Neural progenitor cell (in vitro differentiated cells): ENCODE measurements around the gene COG6. TPM values are rescaled to one million over a fixed set of nuclear protein-coding genes. Genes with fewer than 3 reads are reported as not detected.

Source experiments
- DNase-seq: peaks from one replicate; pipeline ENCODE4 v3.0.0-alpha.2; 2016; ENCODE audit warnings: low spot score
- H2AFZ ChIP-seq: fragments of 200-600 bp; sonication (generic); replicated peaks from 2 replicates; pipeline ENCODE4 v1.6.1; 2016; ENCODE audit warnings: antibody characterized with exemption
- H3F3A ChIP-seq: fragments of 200-600 bp; sonication (generic); 2 replicates; pipeline ENCODE4 v1.6.1; 2016; ENCODE audit warnings: antibody characterized with exemption, low read depth
- H3K27ac ChIP-seq: fragments of 200-600 bp; sonication (generic); 2 replicates; pipeline ENCODE4 v1.5.1; 2016; ENCODE audit warnings: mild to moderate bottlenecking
- H3K27me3 ChIP-seq: fragments of 200-600 bp; sonication (generic); 2 replicates; pipeline ENCODE4 v1.6.1; 2016; ENCODE audit warnings: mild to moderate bottlenecking, moderate library complexity
- H3K36me3 ChIP-seq: fragments of 200-600 bp; sonication (generic); 2 replicates; pipeline ENCODE4 v1.5.1; 2016
- H3K4me1 ChIP-seq: fragments of 200-600 bp; sonication (generic); 2 replicates; pipeline ENCODE4 v1.6.1; 2016; ENCODE audit warnings: mixed run types
- H3K4me2 ChIP-seq: fragments of 200-600 bp; sonication (generic); 2 replicates; pipeline ENCODE4 v1.6.1; 2016
- H3K4me3 ChIP-seq: fragments of 200-600 bp; sonication (generic); 2 replicates; pipeline ENCODE4 v1.5.1; 2016
- H3K79me2 ChIP-seq: fragments of 200-600 bp; sonication (generic); 2 replicates; pipeline ENCODE4 v1.6.1; 2016; ENCODE audit warnings: low read depth
- H3K9ac ChIP-seq: fragments of 200-600 bp; sonication (generic); 2 replicates; pipeline ENCODE4 v1.6.1; 2016
- H3K9me3 ChIP-seq: fragments of 200-600 bp; sonication (generic); 2 replicates; pipeline ENCODE4 v1.5.1; 2016; ENCODE audit warnings: low read depth
- H4K20me1 ChIP-seq: fragments of 200-600 bp; sonication (generic); 2 replicates; pipeline ENCODE4 v1.6.1; 2016; ENCODE audit warnings: low read depth
- H3K27ac Mint-ChIP-seq: 3 replicates; pipeline ENCODE4 v1.8.0; 2021; ENCODE audit warnings: mixed read lengths
- H3K27me3 Mint-ChIP-seq: 2 replicates; pipeline ENCODE4 v1.8.0; 2022; ENCODE audit warnings: low read depth, mild to moderate bottlenecking, inconsistent platforms, moderate library complexity, mixed read lengths; ENCODE audit not compliant: insufficient read depth
- H3K36me3 Mint-ChIP-seq: 3 replicates; pipeline ENCODE4 v1.8.0; 2021; ENCODE audit warnings: mixed read lengths
- H3K4me1 Mint-ChIP-seq: 3 replicates; pipeline ENCODE4 v1.8.0; 2021; ENCODE audit warnings: mixed read lengths
- H3K4me3 Mint-ChIP-seq: 3 replicates; pipeline ENCODE4 v1.8.0; 2021; ENCODE audit warnings: mild to moderate bottlenecking, moderate library complexity, mixed read lengths
- H3K9me3 Mint-ChIP-seq: 3 replicates; pipeline ENCODE4 v1.8.0; 2020; ENCODE audit warnings: mixed read lengths
- EZH2 ChIP-seq: fragments of 200-600 bp; sonication (generic); IDR thresholded peaks from 2 replicates; pipeline ENCODE4 v1.6.1; 2017; ENCODE audit warnings: antibody characterized with exemption, mild to moderate bottlenecking, moderate library complexity
- EZH2phosphoT487 ChIP-seq: fragments of 200-600 bp; sonication (generic); IDR thresholded peaks from 2 replicates; pipeline ENCODE4 v1.6.1; 2017; ENCODE audit warnings: antibody characterized with exemption
- total RNA-seq: library from RNA; depleted of rRNA; stranded (reverse); fragments of >200 nt; gene quantifications from 2 replicates; pipeline ENCODE4 v1.2.3, GENCODE V29; 2015; ENCODE audit warnings: low replicate concordance
- TF ChIP-seq, protein P1 (sequence below): fragments of 200-600 bp; sonication (generic); IDR thresholded peaks from 2 replicates; pipeline ENCODE4 v1.5.1; 2017; ENCODE audit warnings: antibody characterized with exemption, mild to moderate bottlenecking

Gene COG6
- total RNA-seq, 1 donor from 2014 or later, result 33.1 TPM

GRCh38 chr13:39777527-39778061 lies 122.1 kb downstream of the COG6 start:
- Histone ChIP-seq H3K27ac (no peak overlapping the region), H3K4me3 (no peak overlapping the region), H3F3A (no peaks in the 10 kb centered on the region), H3K4me1 (no peaks in the 10 kb centered on the region), H3K4me2 (no peak overlapping the region), H3K36me3 (no peaks in the 10 kb centered on the region), H2AFZ (no peak overlapping the region), H3K27me3 (no peaks in the 10 kb centered on the region), H3K79me2 (no peaks in the 10 kb centered on the region), H4K20me1 (no peaks in the 10 kb centered on the region), H3K9me3 (no peaks in the 10 kb centered on the region), H3K9ac (no peak overlapping the region)
- Mint-ChIP-seq H3K4me3 (no peak overlapping the region), H3K27ac (no peak overlapping the region), H3K4me1 (peaks cover 5% of the 10 kb centered on the region), H3K27me3 (no peaks in the 10 kb centered on the region), H3K36me3 (no peaks in the 10 kb centered on the region), H3K9me3 (no peaks in the 10 kb centered on the region)
- no peak for TF ChIP-seq EZH2
- TF ChIP-seq, protein P1, sequence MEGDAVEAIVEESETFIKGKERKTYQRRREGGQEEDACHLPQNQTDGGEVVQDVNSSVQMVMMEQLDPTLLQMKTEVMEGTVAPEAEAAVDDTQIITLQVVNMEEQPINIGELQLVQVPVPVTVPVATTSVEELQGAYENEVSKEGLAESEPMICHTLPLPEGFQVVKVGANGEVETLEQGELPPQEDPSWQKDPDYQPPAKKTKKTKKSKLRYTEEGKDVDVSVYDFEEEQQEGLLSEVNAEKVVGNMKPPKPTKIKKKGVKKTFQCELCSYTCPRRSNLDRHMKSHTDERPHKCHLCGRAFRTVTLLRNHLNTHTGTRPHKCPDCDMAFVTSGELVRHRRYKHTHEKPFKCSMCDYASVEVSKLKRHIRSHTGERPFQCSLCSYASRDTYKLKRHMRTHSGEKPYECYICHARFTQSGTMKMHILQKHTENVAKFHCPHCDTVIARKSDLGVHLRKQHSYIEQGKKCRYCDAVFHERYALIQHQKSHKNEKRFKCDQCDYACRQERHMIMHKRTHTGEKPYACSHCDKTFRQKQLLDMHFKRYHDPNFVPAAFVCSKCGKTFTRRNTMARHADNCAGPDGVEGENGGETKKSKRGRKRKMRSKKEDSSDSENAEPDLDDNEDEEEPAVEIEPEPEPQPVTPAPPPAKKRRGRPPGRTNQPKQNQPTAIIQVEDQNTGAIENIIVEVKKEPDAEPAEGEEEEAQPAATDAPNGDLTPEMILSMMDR, result peak; percentile 36
- peak; percentile 41 for DNase-seq

- Mint-ChIP-seq H3K27me3 (no peaks in the 10 kb centered on the region), H3K27ac (no peak overlapping the region), H3K4me3 (no peak overlapping the region), H3K9me3 (no peaks in the 10 kb centered on the region), H3K4me1 (peaks cover 5% of the 10 kb centered on the region), H3K36me3 (no peaks in the 10 kb centered on the region)
- Histone ChIP-seq H4K20me1 (no peaks in the 10 kb centered on the region), H3F3A (no peaks in the 10 kb centered on the region), H2AFZ (no peak overlapping the region), H3K4me3 (no peak overlapping the region), H3K27me3 (no peaks in the 10 kb centered on the region), H3K9me3 (no peaks in the 10 kb centered on the region), H3K27ac (no peak overlapping the region), H3K4me1 (no peaks in the 10 kb centered on the region), H3K79me2 (no peaks in the 10 kb centered on the region), H3K9ac (no peak overlapping the region), H3K36me3 (no peaks in the 10 kb centered on the region), H3K4me2 (no peak overlapping the region)
- TF ChIP-seq EZH2 (no peak), EZH2phosphoT487 (no peak)
- TF ChIP-seq, protein P1, result no peak
- DNase-seq, result no peak
These were observed 124.1 kb downstream of the COG6 start for GRCh38 chr13:39779337-39780265.

GRCh38 chr13:39780711-39781110 lies 125.2 kb downstream of the COG6 start:
- Mint-ChIP-seq H3K4me1 (peaks cover 7% of the 10 kb centered on the region), H3K9me3 (no peaks in the 10 kb centered on the region), H3K4me3 (no peak overlapping the region), H3K36me3 (no peaks in the 10 kb centered on the region), H3K27me3 (no peaks in the 10 kb centered on the region), H3K27ac (no peak overlapping the region)
- DNase-seq, result no peak
- Histone ChIP-seq H3K79me2 (no peaks in the 10 kb centered on the region), H3F3A (no peaks in the 10 kb centered on the region), H4K20me1 (no peaks in the 10 kb centered on the region), H3K4me2 (no peak overlapping the region), H2AFZ (no peak overlapping the region), H3K9ac (no peak overlapping the region), H3K27me3 (no peaks in the 10 kb centered on the region), H3K36me3 (no peaks in the 10 kb centered on the region), H3K9me3 (no peaks in the 10 kb centered on the region), H3K4me1 (peaks cover 3% of the 10 kb centered on the region), H3K27ac (no peak overlapping the region), H3K4me3 (no peak overlapping the region)
- TF ChIP-seq EZH2phosphoT487 (no peak), EZH2 (no peak)
- TF ChIP-seq, protein P1, result no peak
